ENCODE measurements around the gene HNRNPUL1. TPM values are rescaled to one million over a fixed set of nuclear protein-coding genes. Genes with fewer than 3 reads are reported as not detected.
A peak's percentile ranks its signal among the peaks of the same experiment; 100 is the strongest.

HNRNPUL1 gene
- 268 TPM for polyA plus RNA-seq (2013, experiment 1 of 2)
- 278 TPM for polyA plus RNA-seq (2013, experiment 2 of 2)

DNA sequence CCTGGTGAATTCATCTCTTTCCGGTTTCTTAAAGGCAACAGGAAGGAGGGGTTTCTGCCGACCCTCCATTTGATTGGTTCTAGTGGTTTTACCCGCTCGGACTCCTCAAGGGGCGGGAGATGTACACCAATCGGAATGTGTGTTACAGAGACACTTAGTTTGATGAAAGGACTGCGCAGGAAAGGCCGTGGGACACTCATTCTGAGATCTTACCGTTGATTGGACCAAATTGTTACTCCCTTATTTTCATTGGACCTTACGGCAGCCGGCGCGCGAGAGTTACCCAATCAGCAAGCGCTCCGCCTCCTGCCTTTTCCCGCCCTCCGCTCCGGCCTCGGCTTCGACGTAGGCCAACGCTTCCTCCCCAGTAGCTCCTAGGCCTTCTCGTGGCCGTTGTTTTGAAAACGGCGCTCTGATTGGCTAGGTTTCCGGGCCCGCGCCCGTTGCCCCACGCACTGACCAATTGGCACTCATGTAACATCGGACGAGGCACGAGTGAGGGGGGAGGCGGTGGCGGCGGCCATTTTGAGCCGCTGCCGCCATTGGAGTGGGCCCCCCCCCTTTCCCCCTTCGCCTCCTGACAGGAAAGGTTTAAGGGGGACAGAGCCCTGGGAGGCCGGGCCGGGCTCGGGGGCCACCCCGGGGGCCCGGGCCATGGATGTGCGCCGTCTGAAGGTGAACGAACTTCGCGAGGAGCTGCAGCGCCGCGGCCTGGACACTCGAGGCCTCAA is at the start of gene HNRNPUL1:
Gene HNRNPUL1, plus strand, starts transcription at position 523 of the 731 bp plus-strand sequence. Its CDS starts 132 bp downstream, at position 655.
- H4K91ac ChIP-seq (ENCODE audit: low read depth, low read length, poor library complexity), result peak within 1 kb of the TSS; percentile 97
- H3K27me3 ChIP-seq (ENCODE audit: control insufficient read depth in 3 of 3, insufficient read depth in 3 of 3, low read depth in 1 of 3, low read length in 3 of 3), result no peaks in the 10 kb centered on the region
- H2BK15ac ChIP-seq (ENCODE audit: low read length), result peak within 1 kb of the TSS; percentile 89
- peak within 1 kb of the TSS; percentile 82 for H3K4me2 ChIP-seq (ENCODE audit: insufficient read depth, low read length, poor library complexity, severe bottlenecking)
- peaks cover under 1% of the 10 kb centered on the region for H3K79me1 ChIP-seq (ENCODE audit: low read depth, low read length)
- H3K14ac ChIP-seq (ENCODE audit: low read length), result peak within 1 kb of the TSS; percentile 99
- peak within 1 kb of the TSS; percentile 94 for H3K27ac ChIP-seq (replicated peaks; ENCODE audit: low read length)
- H2BK120ac ChIP-seq (ENCODE audit: low read depth, low read length), result peak within 1 kb of the TSS; percentile 98
- H3K4ac ChIP-seq (ENCODE audit: low read length), result peak within 1 kb of the TSS; percentile 96
- H3K36me3 ChIP-seq (replicated peaks in 1 of 2; ENCODE audit: control insufficient read depth in 2 of 2, insufficient read depth in 2 of 2, low read length in 2 of 2), result peaks cover 15 to 45% of the 10 kb centered on the region in 2 donors
- peak within 1 kb of the TSS; percentile 81 for H2AFZ ChIP-seq (ENCODE audit: low read length)
- peaks cover 8 to 13% of the 10 kb centered on the region in 2 donors for H3K4me1 ChIP-seq (ENCODE audit: control insufficient read depth in 2 of 2, insufficient read depth in 1 of 2, low read depth in 1 of 2, low read length in 2 of 2)
- peak within 1 kb of the TSS; percentile 98 for H3K9ac ChIP-seq (ENCODE audit: low read depth, low read length, poor library complexity)
- H3K23ac ChIP-seq (ENCODE audit: low read depth, low read length, poor library complexity), result peak within 1 kb of the TSS; percentile 89
- H2AK5ac ChIP-seq (ENCODE audit: low read depth, low read length), result peak within 1 kb of the TSS; percentile 99
- peak within 1 kb of the TSS; percentile 83 for H4K8ac ChIP-seq (ENCODE audit: low read depth, low read length)
- DNase-seq (ENCODE audit: low spot score), result peak; percentile 100
- peak within 1 kb of the TSS; percentile 100 for H3K18ac ChIP-seq (ENCODE audit: low read length)
- no CpG with 5 or more reads among the region's 55 CpGs for WGBS, 2 donors (ENCODE audit: extremely low coverage in 2 of 2, insufficient read length in 2 of 2, insufficient replicate concordance in 1 of 2)
- H3K4me3 ChIP-seq (ENCODE audit: low read length in 2 of 2), result peak within 1 kb of the TSS; percentile 96 to 98
- H3K9me3 ChIP-seq (replicated peaks in 1 of 2; ENCODE audit: control insufficient read depth in 2 of 2, insufficient read depth in 1 of 2, low read depth in 1 of 2, low read length in 2 of 2), result no peaks in the 10 kb centered on the region
- H2BK5ac ChIP-seq (ENCODE audit: low read length), result peak within 1 kb of the TSS; percentile 99
- H2BK12ac ChIP-seq (ENCODE audit: low read length), result no peak within 1 kb of the TSS

DNA sequence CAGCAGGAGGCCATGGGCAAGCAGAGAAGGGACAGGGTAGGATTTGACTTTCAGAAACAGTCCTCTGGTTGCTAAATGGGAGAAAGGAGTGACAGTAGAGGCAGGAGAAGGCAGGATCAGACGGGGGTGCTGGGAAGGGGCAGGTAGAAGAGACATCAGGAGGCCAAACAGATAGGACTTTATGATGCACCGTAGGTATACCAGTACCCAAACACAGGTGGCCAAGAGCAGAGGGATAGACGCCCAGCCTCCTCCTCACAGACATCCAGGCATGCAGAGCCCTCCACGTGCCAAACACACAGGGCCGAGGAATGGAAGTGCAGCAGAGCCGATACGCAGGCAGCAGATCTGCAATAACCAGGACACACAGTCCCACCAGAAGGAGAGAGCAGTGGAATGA is 46.4 kb upstream of the HNRNPUL1 start:
- H3K36me3 ChIP-seq (replicated peaks in 1 of 2; ENCODE audit: control insufficient read depth in 2 of 2, insufficient read depth in 2 of 2, low read length in 2 of 2), result peaks cover 10 to 11% of the 10 kb centered on the region in 2 donors
- H3K79me1 ChIP-seq (ENCODE audit: low read depth, low read length), result peaks cover 17% of the 10 kb centered on the region
- H3K27ac ChIP-seq (replicated peaks; ENCODE audit: low read length), result no peak overlapping the region
- peak overlapping the region; percentile 39 for H2BK5ac ChIP-seq (ENCODE audit: low read length)
- H3K4me1 ChIP-seq (ENCODE audit: control insufficient read depth in 2 of 2, insufficient read depth in 1 of 2, low read depth in 1 of 2, low read length in 2 of 2), result peaks cover 12 to 20% of the 10 kb centered on the region in 2 donors
- no peak overlapping the region for H3K4me2 ChIP-seq (ENCODE audit: insufficient read depth, low read length, poor library complexity, severe bottlenecking)
- H3K9ac ChIP-seq (ENCODE audit: low read depth, low read length, poor library complexity), result peak overlapping the region; percentile 50
- H2AK5ac ChIP-seq (ENCODE audit: low read depth, low read length), result peak overlapping the region; percentile 30
- H2AFZ ChIP-seq (ENCODE audit: low read length), result peak overlapping the region; percentile 1
- no peak overlapping the region for H3K4ac ChIP-seq (ENCODE audit: low read length)
- peak overlapping the region; percentile 1 for H2BK15ac ChIP-seq (ENCODE audit: low read length)
- no peak overlapping the region for H2BK120ac ChIP-seq (ENCODE audit: low read depth, low read length)
- H3K9me3 ChIP-seq (replicated peaks in 1 of 2; ENCODE audit: control insufficient read depth in 2 of 2, insufficient read depth in 1 of 2, low read depth in 1 of 2, low read length in 2 of 2), result peaks cover 0 to 2% of the 10 kb centered on the region in 2 donors
- H3K4me3 ChIP-seq (ENCODE audit: low read length in 2 of 2), result peak overlapping the region in 1 of 2 donors; percentile 56
- H3K14ac ChIP-seq (ENCODE audit: low read length), result no peak overlapping the region
- WGBS, 2 donors (ENCODE audit: extremely low coverage in 2 of 2, insufficient read length in 2 of 2, insufficient replicate concordance in 1 of 2), result no CpG with 5 or more reads among the region's 7 CpGs
- no peak overlapping the region for H4K91ac ChIP-seq (ENCODE audit: low read depth, low read length, poor library complexity)
- no peak overlapping the region for H4K8ac ChIP-seq (ENCODE audit: low read depth, low read length)
- no peak overlapping the region for H3K18ac ChIP-seq (ENCODE audit: low read length)
- H3K23ac ChIP-seq (ENCODE audit: low read depth, low read length, poor library complexity), result peak overlapping the region; percentile 21
- no peaks in the 10 kb centered on the region for H3K27me3 ChIP-seq (ENCODE audit: control insufficient read depth in 3 of 3, insufficient read depth in 3 of 3, low read depth in 1 of 3, low read length in 3 of 3)
- H2BK12ac ChIP-seq (ENCODE audit: low read length), result peak overlapping the region; percentile 10
- no peak for DNase-seq (ENCODE audit: low spot score)

DNA sequence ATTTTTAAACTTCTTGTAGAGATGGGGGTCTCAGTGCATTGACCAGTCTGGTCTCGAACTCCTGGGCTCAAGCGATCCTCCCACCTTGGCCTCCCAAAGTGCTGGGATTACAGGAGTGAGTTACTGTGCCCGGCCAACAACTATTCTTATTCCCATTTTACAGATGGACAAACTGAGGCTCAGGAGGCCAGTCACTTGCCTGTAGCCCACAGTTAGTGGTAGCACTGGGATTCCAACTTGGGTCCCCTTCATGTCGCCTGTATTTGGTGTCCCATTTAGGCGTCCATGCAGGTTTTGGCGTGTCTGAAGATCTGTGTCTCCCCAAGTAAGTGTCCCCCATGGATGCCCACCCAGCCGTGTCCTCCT is 45.9 kb upstream of the HNRNPUL1 start:
- no peak for DNase-seq (ENCODE audit: low spot score)
- peak overlapping the region; percentile 84 for H3K4me2 ChIP-seq (ENCODE audit: insufficient read depth, low read length, poor library complexity, severe bottlenecking)
- H3K27ac ChIP-seq (replicated peaks; ENCODE audit: low read length), result peak overlapping the region; percentile 98
- H3K27me3 ChIP-seq (ENCODE audit: control insufficient read depth in 3 of 3, insufficient read depth in 3 of 3, low read depth in 1 of 3, low read length in 3 of 3), result no peaks in the 10 kb centered on the region
- H3K4me1 ChIP-seq (ENCODE audit: control insufficient read depth in 2 of 2, insufficient read depth in 1 of 2, low read depth in 1 of 2, low read length in 2 of 2), result peaks cover 13 to 22% of the 10 kb centered on the region in 2 donors
- peaks cover 17% of the 10 kb centered on the region for H3K79me1 ChIP-seq (ENCODE audit: low read depth, low read length)
- peaks cover 10 to 11% of the 10 kb centered on the region in 2 donors for H3K36me3 ChIP-seq (replicated peaks in 1 of 2; ENCODE audit: control insufficient read depth in 2 of 2, insufficient read depth in 2 of 2, low read length in 2 of 2)
- H3K4ac ChIP-seq (ENCODE audit: low read length), result peak overlapping the region; percentile 86
- no peak overlapping the region for H3K23ac ChIP-seq (ENCODE audit: low read depth, low read length, poor library complexity)
- H3K14ac ChIP-seq (ENCODE audit: low read length), result no peak overlapping the region
- H3K9ac ChIP-seq (ENCODE audit: low read depth, low read length, poor library complexity), result peak overlapping the region; percentile 93
- H2AFZ ChIP-seq (ENCODE audit: low read length), result peak overlapping the region; percentile 81
- WGBS, 2 donors (ENCODE audit: extremely low coverage in 2 of 2, insufficient read length in 2 of 2, insufficient replicate concordance in 1 of 2), result no CpG with 5 or more reads among the region's 7 CpGs
- H3K4me3 ChIP-seq (ENCODE audit: low read length in 2 of 2), result peak overlapping the region; percentile 56 to 72
- peak overlapping the region; percentile 3 for H4K8ac ChIP-seq (ENCODE audit: low read depth, low read length)
- H4K91ac ChIP-seq (ENCODE audit: low read depth, low read length, poor library complexity), result peak overlapping the region; percentile 82
- peak overlapping the region; percentile 39 for H2BK5ac ChIP-seq (ENCODE audit: low read length)
- peak overlapping the region; percentile 99 for H3K18ac ChIP-seq (ENCODE audit: low read length)
- H2BK12ac ChIP-seq (ENCODE audit: low read length), result peak overlapping the region; percentile 99
- H2BK120ac ChIP-seq (ENCODE audit: low read depth, low read length), result peak overlapping the region; percentile 56
- peak overlapping the region; percentile 33 for H2AK5ac ChIP-seq (ENCODE audit: low read depth, low read length)
- H2BK15ac ChIP-seq (ENCODE audit: low read length), result peak overlapping the region; percentile 30
- peaks cover 0 to 2% of the 10 kb centered on the region in 2 donors for H3K9me3 ChIP-seq (replicated peaks in 1 of 2; ENCODE audit: control insufficient read depth in 2 of 2, insufficient read depth in 1 of 2, low read depth in 1 of 2, low read length in 2 of 2)

Measured in neuronal stem cell (in vitro differentiated cells).